Measurements from ENCODE around the gene TPI1.
"Not testable (repeated sequence)": the region's sequence is repeated elsewhere in the genome, so short reads cannot be mapped to it uniquely, and the experiment has no call there.

Gene TPI1

DNA sequence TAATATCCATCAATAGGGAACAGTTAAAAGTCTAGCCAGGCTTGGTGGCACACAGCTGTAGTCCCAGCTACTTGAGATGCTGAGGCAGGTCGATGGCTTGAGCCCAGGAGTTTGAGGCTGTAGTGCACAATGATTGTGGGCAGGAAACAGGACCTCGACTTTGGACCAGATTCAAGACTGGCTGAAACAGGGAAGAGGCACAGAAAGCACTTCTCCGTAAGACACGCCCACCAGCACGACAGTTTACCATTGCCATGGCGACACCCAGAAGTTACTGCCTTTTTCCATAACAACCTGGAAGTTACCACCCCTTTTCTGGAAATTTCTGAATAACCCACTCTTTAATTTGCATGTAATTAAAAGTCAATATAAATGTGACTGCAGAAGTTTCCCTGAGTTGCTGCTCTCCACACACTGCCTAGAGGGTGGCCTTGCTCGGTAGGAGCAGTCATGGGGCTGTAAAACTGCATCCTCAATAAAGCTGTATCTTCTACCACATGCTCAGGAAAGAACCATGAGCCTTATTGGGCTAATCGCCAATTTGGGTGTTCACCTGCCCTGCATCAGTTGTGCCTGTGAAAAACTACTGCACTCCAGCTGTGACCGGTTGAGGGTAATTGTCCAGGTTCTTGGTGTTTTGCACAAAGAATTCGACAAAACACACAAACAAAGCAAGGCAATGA, 32.6 kb downstream of the TPI1 start:
- Histone ChIP-seq H3K36me3 (ENCODE audit: control insufficient read depth, insufficient read depth, low read length) (no peaks in the 10 kb centered on the region), H3K4me3 (ENCODE audit: low read depth, low read length) (no peak overlapping the region), H3K4me1 (ENCODE audit: control insufficient read depth, insufficient read depth, low read length) (peaks cover 10% of the 10 kb centered on the region), H3K9ac (ENCODE audit: low read depth, low read length) (no peak overlapping the region), H3K27me3 (ENCODE audit: control insufficient read depth, insufficient read depth, low read length) (no peaks in the 10 kb centered on the region), H3K9me3 (ENCODE audit: control insufficient read depth, insufficient read depth, low read length) (no peaks in the 10 kb centered on the region), H3K27ac (ENCODE audit: low read depth, low read length) (no peak overlapping the region)

DNA sequence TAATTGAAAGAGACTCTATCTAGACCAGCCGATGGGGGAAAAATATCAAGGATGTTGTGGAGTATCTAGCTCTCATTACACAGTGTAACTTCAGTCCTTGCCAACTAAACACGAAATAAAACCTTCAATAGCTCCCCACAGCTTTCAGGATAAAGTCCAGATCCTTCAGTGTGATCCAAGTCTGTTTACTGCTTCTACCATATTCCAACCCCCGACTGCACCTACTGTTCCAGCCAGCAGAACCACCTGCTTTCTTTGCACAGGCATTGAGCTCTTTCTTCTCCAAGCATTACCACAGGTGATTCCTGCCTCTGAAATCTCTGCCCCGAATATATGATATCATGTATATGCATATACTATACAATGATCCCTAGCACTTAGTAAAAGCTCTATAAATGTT, 35.1 kb downstream of the TPI1 start:
- H3K36me3 ChIP-seq (ENCODE audit: control insufficient read depth, insufficient read depth, low read length): no peaks in the 10 kb centered on the region
- H3K27me3 ChIP-seq (ENCODE audit: control insufficient read depth, insufficient read depth, low read length): 0 out of 2 replicates have a peak, but pooled peaks cover 4% of the 10 kb centered on the region
- no peak overlapping the region for H3K9ac ChIP-seq (ENCODE audit: low read depth, low read length)
- peaks cover 14% of the 10 kb centered on the region for H3K4me1 ChIP-seq (ENCODE audit: control insufficient read depth, insufficient read depth, low read length)
- H3K27ac ChIP-seq (ENCODE audit: low read depth, low read length): no peak overlapping the region
- no peak overlapping the region for H3K4me3 ChIP-seq (ENCODE audit: low read depth, low read length)
- H3K9me3 ChIP-seq (ENCODE audit: control insufficient read depth, insufficient read depth, low read length): no peaks in the 10 kb centered on the region

GRCh38 chr12:6903722-6904121, 36.4 kb downstream of the TPI1 start:
- 0 out of 2 replicates have a peak, but pooled peaks cover 4% of the 10 kb centered on the region for H3K27me3 ChIP-seq (ENCODE audit: control insufficient read depth, insufficient read depth, low read length)
- no peaks in the 10 kb centered on the region for H3K36me3 ChIP-seq (ENCODE audit: control insufficient read depth, insufficient read depth, low read length)
- peaks cover 14% of the 10 kb centered on the region for H3K4me1 ChIP-seq (ENCODE audit: control insufficient read depth, insufficient read depth, low read length)
- peak overlapping the region; percentile 69 for H3K27ac ChIP-seq (ENCODE audit: low read depth, low read length)
- no peak overlapping the region for H3K4me3 ChIP-seq (ENCODE audit: low read depth, low read length)
- H3K9me3 ChIP-seq (ENCODE audit: control insufficient read depth, insufficient read depth, low read length): no peaks in the 10 kb centered on the region
- no peak overlapping the region for H3K9ac ChIP-seq (ENCODE audit: low read depth, low read length)

GRCh38 chr12:6904280-6905276, 37.2 kb downstream of the TPI1 start, which contains the start of gene LRRC23:
Gene LRRC23 (plus strand): TSS chr12:6904822. CDS start chr12:6905634, 812 bp downstream.
- Histone ChIP-seq H3K4me3 (ENCODE audit: low read depth, low read length) (peak within 1 kb of the TSS; percentile 68), H3K27ac (ENCODE audit: low read depth, low read length) (peak within 1 kb of the TSS; percentile 75), H3K36me3 (ENCODE audit: control insufficient read depth, insufficient read depth, low read length) (no peaks in the 10 kb centered on the region)

DNA sequence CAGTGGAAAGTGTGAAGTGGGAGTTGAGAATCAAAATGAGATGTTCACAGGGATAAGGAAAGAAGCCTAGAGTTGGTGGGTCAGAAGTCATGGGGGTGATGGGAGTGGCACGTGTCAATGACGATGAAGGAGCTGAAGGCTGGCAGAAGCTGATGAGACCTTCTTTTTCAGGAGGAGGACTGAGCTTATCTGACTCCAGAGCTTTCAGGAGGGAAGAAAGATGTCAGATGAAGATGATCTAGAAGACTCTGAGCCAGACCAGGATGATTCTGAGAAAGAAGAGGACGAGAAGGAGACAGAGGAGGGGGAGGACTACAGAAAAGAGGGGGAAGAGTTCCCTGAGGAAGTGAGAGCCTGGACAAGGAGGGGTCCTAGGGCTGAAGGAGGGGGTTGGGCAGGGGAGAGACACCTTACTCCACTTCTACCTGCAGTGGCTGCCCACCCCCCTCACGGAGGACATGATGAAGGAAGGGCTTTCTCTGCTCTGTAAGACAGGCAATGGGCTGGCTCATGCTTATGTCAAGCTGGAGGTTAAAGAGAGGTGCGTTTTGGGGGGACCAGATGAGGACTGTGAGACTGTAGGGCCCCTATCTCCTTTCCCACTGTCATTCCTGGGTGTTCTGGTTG, 38.2 kb downstream of the TPI1 start:
- H3K4me3 ChIP-seq (ENCODE audit: low read depth, low read length): peak overlapping the region; percentile 68
- peaks cover 14% of the 10 kb centered on the region for H3K4me1 ChIP-seq (ENCODE audit: control insufficient read depth, insufficient read depth, low read length)
- H3K9ac ChIP-seq (ENCODE audit: low read depth, low read length): no peak overlapping the region
- H3K27me3 ChIP-seq (ENCODE audit: control insufficient read depth, insufficient read depth, low read length): 0 out of 2 replicates have a peak, but pooled peaks cover 4% of the 10 kb centered on the region
- peak overlapping the region; percentile 75 for H3K27ac ChIP-seq (ENCODE audit: low read depth, low read length)
- H3K9me3 ChIP-seq (ENCODE audit: control insufficient read depth, insufficient read depth, low read length): no peaks in the 10 kb centered on the region
- no peaks in the 10 kb centered on the region for H3K36me3 ChIP-seq (ENCODE audit: control insufficient read depth, insufficient read depth, low read length)

More at GRCh38 chr12:6904280-6905276, 37.2 kb downstream of the TPI1 start, which contains the start of gene LRRC23:
- Histone ChIP-seq H3K4me1 (ENCODE audit: control insufficient read depth, insufficient read depth, low read length) (peaks cover 14% of the 10 kb centered on the region), H3K9me3 (ENCODE audit: control insufficient read depth, insufficient read depth, low read length) (no peaks in the 10 kb centered on the region), H3K27me3 (ENCODE audit: control insufficient read depth, insufficient read depth, low read length) (0 out of 2 replicates have a peak, but pooled peaks cover 4% of the 10 kb centered on the region), H3K9ac (ENCODE audit: low read depth, low read length) (peak within 1 kb of the TSS; percentile 28; the same call in 1 of the 2 replicates)

- H3K27ac ChIP-seq (ENCODE audit: low read depth, low read length); H3K4me3 ChIP-seq (ENCODE audit: low read depth, low read length); H3K9ac ChIP-seq (ENCODE audit: low read depth, low read length); H3K27me3 ChIP-seq (ENCODE audit: control insufficient read depth, insufficient read depth, low read length); H3K36me3 ChIP-seq (ENCODE audit: control insufficient read depth, insufficient read depth, low read length); H3K9me3 ChIP-seq (ENCODE audit: control insufficient read depth, insufficient read depth, low read length): not testable (repeated sequence)
- peaks cover 14% of the 10 kb centered on the region for H3K4me1 ChIP-seq (ENCODE audit: control insufficient read depth, insufficient read depth, low read length)
Observed at GRCh38 chr12:6908141-6908540, 40.8 kb downstream of the TPI1 start.

GRCh38 chr12:6909421-6910145, 42.3 kb downstream of the TPI1 start:
- Histone ChIP-seq H3K27ac (ENCODE audit: low read depth, low read length) (no peak overlapping the region), H3K27me3 (ENCODE audit: control insufficient read depth, insufficient read depth, low read length) (peaks cover 10% of the 10 kb centered on the region), H3K4me3 (ENCODE audit: low read depth, low read length) (no peak overlapping the region), H3K36me3 (ENCODE audit: control insufficient read depth, insufficient read depth, low read length) (no peaks in the 10 kb centered on the region), H3K9ac (ENCODE audit: low read depth, low read length) (no peak overlapping the region), H3K9me3 (ENCODE audit: control insufficient read depth, insufficient read depth, low read length) (no peaks in the 10 kb centered on the region), H3K4me1 (ENCODE audit: control insufficient read depth, insufficient read depth, low read length) (peaks cover 9% of the 10 kb centered on the region)

- Histone ChIP-seq H3K4me1 (ENCODE audit: control insufficient read depth, insufficient read depth, low read length) (peaks cover 12% of the 10 kb centered on the region), H3K36me3 (ENCODE audit: control insufficient read depth, insufficient read depth, low read length) (peaks cover 17% of the 10 kb centered on the region), H3K9ac (ENCODE audit: low read depth, low read length) (no peak overlapping the region), H3K9me3 (ENCODE audit: control insufficient read depth, insufficient read depth, low read length) (no peaks in the 10 kb centered on the region), H3K4me3 (ENCODE audit: low read depth, low read length) (no peak overlapping the region), H3K27me3 (ENCODE audit: control insufficient read depth, insufficient read depth, low read length) (peaks cover 6% of the 10 kb centered on the region), H3K27ac (ENCODE audit: low read depth, low read length) (no peak overlapping the region)
Observed at GRCh38 chr12:6912164-6912935, 45.0 kb downstream of the TPI1 start.

DNA sequence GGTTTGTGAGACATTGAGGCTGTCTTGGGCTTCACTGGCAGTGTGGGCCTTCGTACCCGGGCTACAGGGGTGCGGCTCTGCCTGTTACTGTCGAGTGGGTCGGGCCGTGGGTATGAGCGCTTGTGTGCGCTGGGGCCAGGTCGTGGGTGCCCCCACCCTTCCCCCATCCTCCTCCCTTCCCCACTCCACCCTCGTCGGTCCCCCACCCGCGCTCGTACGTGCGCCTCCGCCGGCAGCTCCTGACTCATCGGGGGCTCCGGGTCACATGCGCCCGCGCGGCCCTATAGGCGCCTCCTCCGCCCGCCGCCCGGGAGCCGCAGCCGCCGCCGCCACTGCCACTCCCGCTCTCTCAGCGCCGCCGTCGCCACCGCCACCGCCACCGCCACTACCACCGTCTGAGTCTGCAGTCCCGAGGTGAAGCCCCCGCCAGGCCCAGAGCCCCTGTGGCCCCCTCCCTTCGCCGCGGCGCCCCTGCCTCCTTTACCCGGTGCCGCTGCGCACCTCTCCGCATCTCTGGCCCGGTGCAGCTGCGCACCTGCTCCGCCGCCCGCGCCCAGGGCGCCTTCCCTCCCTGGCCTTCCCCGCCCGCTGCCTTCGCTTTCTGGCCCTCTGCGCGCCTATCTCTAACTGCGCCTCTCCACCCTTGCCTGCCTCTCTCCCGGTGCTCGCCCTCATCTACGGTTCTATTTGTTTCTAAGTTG, 47.1 kb downstream of the TPI1 start, which contains the start of gene ENO2:
Gene ENO2 (plus strand): TSS at position 335 of the 701 bp plus-strand sequence. CDS start 1,253 bp downstream, outside the sequence.
- peaks cover 30% of the 10 kb centered on the region for H3K36me3 ChIP-seq (ENCODE audit: control insufficient read depth, insufficient read depth, low read length)
- H3K9ac ChIP-seq (ENCODE audit: low read depth, low read length): no peak within 1 kb of the TSS
- H3K9me3 ChIP-seq (ENCODE audit: control insufficient read depth, insufficient read depth, low read length): no peaks in the 10 kb centered on the region
- H3K4me3 ChIP-seq (ENCODE audit: low read depth, low read length): peak within 1 kb of the TSS; percentile 73
- H3K27me3 ChIP-seq (ENCODE audit: control insufficient read depth, insufficient read depth, low read length): peaks cover 6% of the 10 kb centered on the region
- H3K4me1 ChIP-seq (ENCODE audit: control insufficient read depth, insufficient read depth, low read length): peaks cover 12% of the 10 kb centered on the region
- peak within 1 kb of the TSS; percentile 10 for H3K27ac ChIP-seq (ENCODE audit: low read depth, low read length)

All from HUES48 (cell line).